WTC11 (cell line): Measurements from ENCODE around the gene SVIL. TPM values are rescaled to one million over a fixed set of nuclear protein-coding genes. Genes with fewer than 3 reads are reported as not detected.

ENCODE experiments used
- ATAC-seq: fragments of 200-7000 bp; cut with Tn5 transposase; 2 replicates; pipeline ENCODE4 v1.10.0; 2021; ENCODE audit warnings: mild to moderate bottlenecking, moderate library complexity
- CTCF ChIA-PET: fragments of 300-600 bp; sonication (Branson Sonifier 250); formaldehyde crosslinking; loops from one replicate; lab custom pipeline; 2021; ENCODE audit warnings: antibody characterized with exemption; lab: Charles Lee
- POLR2A ChIA-PET: fragments of 350-600 bp; sonication (Branson Sonifier 250); formaldehyde crosslinking; loops from one replicate; lab custom pipeline; 2021; ENCODE audit warnings: antibody characterized with exemption; lab: Charles Lee
- DNase-seq: peaks from one replicate; pipeline ENCODE4 v3.0.0; 2021; ENCODE audit warnings: low spot score
- H3K27ac Mint-ChIP-seq: 2 replicates; pipeline ENCODE4 v1.8.0; 2021; ENCODE audit warnings: mixed read lengths
- H3K27me3 Mint-ChIP-seq: 2 replicates; pipeline ENCODE4 v1.8.0; 2021; ENCODE audit warnings: low read depth, mild to moderate bottlenecking, moderate library complexity, mixed read lengths
- H3K36me3 Mint-ChIP-seq: 2 replicates; pipeline ENCODE4 v1.8.0; 2021; ENCODE audit warnings: mixed read lengths
- H3K4me1 Mint-ChIP-seq: 2 replicates; pipeline ENCODE4 v1.8.0; 2022; ENCODE audit warnings: mixed read lengths
- H3K4me3 Mint-ChIP-seq: 2 replicates; pipeline ENCODE4 v1.8.0; 2021; ENCODE audit warnings: mild to moderate bottlenecking, moderate library complexity, mixed read lengths
- H3K9me3 Mint-ChIP-seq: 2 replicates; pipeline ENCODE4 v1.8.0; 2021; ENCODE audit warnings: mixed read lengths
- AR ChIP-seq: fragments of 250-450 bp; sonication (Bioruptor Pico); IDR thresholded peaks from 2 replicates; pipeline ENCODE4 v1.9.0; 2021; ENCODE audit warnings: mild to moderate bottlenecking
- ARID4B ChIP-seq: sonication (generic); formaldehyde crosslinking; IDR thresholded peaks from 2 replicates; pipeline ENCODE4 v1.8.0; 2023; ENCODE audit warnings: missing genetic modification reagents, mild to moderate bottlenecking, borderline replicate concordance
- E2F4 ChIP-seq: sonication (generic); formaldehyde crosslinking; IDR thresholded peaks from 2 replicates; pipeline ENCODE4 v1.8.1; 2022; ENCODE audit warnings: low read depth, mild to moderate bottlenecking, moderate library complexity, missing genetic modification reagents, borderline replicate concordance
- ELF4 ChIP-seq: sonication (generic); formaldehyde crosslinking; IDR thresholded peaks from 2 replicates; pipeline ENCODE4 v1.8.1; 2022; ENCODE audit warnings: low read depth, mild to moderate bottlenecking, moderate library complexity, missing genetic modification reagents
- ERG ChIP-seq: fragments of 250-450 bp; sonication (Bioruptor Pico); IDR thresholded peaks from 2 replicates; pipeline ENCODE4 v1.8.0; 2021; ENCODE audit warnings: mild to moderate bottlenecking
- FOXP4 ChIP-seq: sonication (generic); formaldehyde crosslinking; IDR thresholded peaks from 2 replicates; pipeline ENCODE4 v1.8.0; 2022; ENCODE audit warnings: mild to moderate bottlenecking, missing genetic modification reagents
- GABPB1 ChIP-seq: sonication (generic); formaldehyde crosslinking; IDR thresholded peaks from 2 replicates; pipeline ENCODE4 v1.8.1; 2023; ENCODE audit warnings: mild to moderate bottlenecking, missing genetic modification reagents
- IRF1 ChIP-seq: sonication (generic); formaldehyde crosslinking; IDR thresholded peaks from 2 replicates; pipeline ENCODE4 v1.8.0; 2023; ENCODE audit warnings: missing genetic modification reagents
- NFE2L1 ChIP-seq: sonication (generic); formaldehyde crosslinking; IDR thresholded peaks from 2 replicates; pipeline ENCODE4 v1.8.1; 2023; ENCODE audit warnings: missing genetic modification reagents
- PRRX2 ChIP-seq: fragments of 250-450 bp; sonication (Bioruptor Pico); IDR thresholded peaks from 2 replicates; pipeline ENCODE4 v1.8.0; 2021; ENCODE audit warnings: mild to moderate bottlenecking
- SMAD3 ChIP-seq: sonication (generic); formaldehyde crosslinking; IDR thresholded peaks from 2 replicates; pipeline ENCODE4 v1.8.0; 2022; ENCODE audit warnings: missing genetic modification reagents, mild to moderate bottlenecking, borderline replicate concordance
- SMAD4 ChIP-seq: sonication (generic); formaldehyde crosslinking; IDR thresholded peaks from 2 replicates; pipeline ENCODE4 v1.8.0; 2022; ENCODE audit warnings: mild to moderate bottlenecking, missing genetic modification reagents
- SOX15 ChIP-seq: fragments of 250-450 bp; sonication (Bioruptor Pico); IDR thresholded peaks from 2 replicates; pipeline ENCODE4 v1.9.0; 2021; ENCODE audit warnings: mild to moderate bottlenecking
- STAT6 ChIP-seq: sonication (generic); formaldehyde crosslinking; conservative IDR thresholded peaks from 2 replicates; pipeline ENCODE4 v1.8.1; 2023; ENCODE audit warnings: mild to moderate bottlenecking, low read depth, missing genetic modification reagents, moderate library complexity
- ZBTB21 ChIP-seq: sonication (generic); formaldehyde crosslinking; IDR thresholded peaks from 2 replicates; pipeline ENCODE4 v1.8.1; 2023; ENCODE audit warnings: mild to moderate bottlenecking, missing genetic modification reagents, borderline replicate concordance
- ZNF416 ChIP-seq: fragments of 250-450 bp; sonication (Bioruptor Pico); IDR thresholded peaks from 2 replicates; pipeline ENCODE4 v1.9.0; 2021; ENCODE audit warnings: mild to moderate bottlenecking, inconsistent platforms
- total RNA-seq: library from RNA; stranded (reverse); gene quantifications from 3 replicates; pipeline ENCODE4 v1.2.3, GENCODE V29; 2021

The SVIL gene
- total RNA-seq, 1 experiment from 2014 or later, result 27.1 TPM

GRCh38 chr10:29642990-29643389 lies 8.2 kb upstream of the SVIL start:
- no peaks in the 10 kb centered on the region for H3K27me3 Mint-ChIP-seq
- peak overlapping the region; percentile 32; the same call in 1 of the 2 replicates for H3K27ac Mint-ChIP-seq
- no peak for DNase-seq
- H3K4me1 Mint-ChIP-seq, result peaks cover 40% of the 10 kb centered on the region
- no peak for TF ChIP-seq FOXP4 (CRISPR knock-in tag)
- no peak for TF ChIP-seq SMAD3 (CRISPR knock-in tag)
- no peak for TF ChIP-seq E2F4 (CRISPR knock-in tag)
- TF ChIP-seq NFE2L1, result no peak
- no peak for TF ChIP-seq PRRX2 (CRISPR knock-in tag)
- no peak for TF ChIP-seq STAT6
- TF ChIP-seq ARID4B (CRISPR knock-in tag), result no peak
- no peak for TF ChIP-seq ZNF416
- TF ChIP-seq ZBTB21 (CRISPR knock-in tag), result no peak
- TF ChIP-seq SMAD4 (CRISPR knock-in tag), result no peak
- no peak for TF ChIP-seq SOX15 (CRISPR knock-in tag)
- TF ChIP-seq, all 79 proteins: peak for 0
- no peak for ATAC-seq
- ChIA-PET CTCF (interaction anchor here (1.0 to 1.5 kb wide), 4 partner anchors 8 to 126 kb away, joined by 3 to 5 read pairs (median 4); partner anchors contain the start of gene SVIL), POLR2A (no interaction called here)
- Mint-ChIP-seq H3K4me3 (no peak overlapping the region), H3K9me3 (no peaks in the 10 kb centered on the region; the same call in 1 of the 2 replicates), H3K36me3 (peaks cover 8% of the 10 kb centered on the region)

GRCh38 chr10:29637537-29637936 lies 2.8 kb upstream of the SVIL start:
- no peak overlapping the region for H3K27ac Mint-ChIP-seq
- H3K4me3 Mint-ChIP-seq, result no peak overlapping the region
- CTCF ChIA-PET, result no interaction called here
- peaks cover 46% of the 10 kb centered on the region for H3K4me1 Mint-ChIP-seq
- peaks cover 16% of the 10 kb centered on the region for H3K36me3 Mint-ChIP-seq
- DNase-seq (no peak), ATAC-seq (no peak)
- H3K27me3 Mint-ChIP-seq, result no peaks in the 10 kb centered on the region
- POLR2A ChIA-PET, result no interaction called here
- peaks cover 6% of the 10 kb centered on the region for H3K9me3 Mint-ChIP-seq
- TF ChIP-seq ERG (no peak), AR (no peak), NFE2L1 (no peak), GABPB1 (CRISPR knock-in tag) (no peak), ELF4 (CRISPR knock-in tag) (no peak), IRF1 (CRISPR knock-in tag) (no peak)
